GM23338 (cell line): ENCODE measurements around the gene PPFIA1. TPM values are rescaled to one million over a fixed set of nuclear protein-coding genes. Genes with fewer than 3 reads are reported as not detected.

ENCODE experiments used
- ATAC-seq: fragments of 200-7000 bp; cut with Tn5 transposase; 3 replicates; pipeline ENCODE4 v1.9.1; 2020
- DNase-seq: peaks from one replicate; pipeline ENCODE4 v3.0.0-alpha.2; 2015; ENCODE audit warnings: low spot score
- H2AFZ ChIP-seq: fragments of 200-600 bp; sonication (generic); 2 replicates; pipeline ENCODE4 v1.8.0; 2016; ENCODE audit warnings: antibody characterized with exemption, mild to moderate bottlenecking, moderate library complexity
- H3F3A ChIP-seq: fragments of 200-600 bp; sonication (generic); replicated peaks from 2 replicates; pipeline ENCODE4 v1.8.0; 2017; ENCODE audit warnings: antibody characterized with exemption, mixed run types, low read depth
- H3K27ac ChIP-seq: fragments of 200-600 bp; sonication (generic); 2 replicates; pipeline ENCODE4 v1.6.1; 2016; ENCODE audit warnings: low read depth
- H3K27me3 ChIP-seq: fragments of 200-600 bp; sonication (generic); 2 replicates; pipeline ENCODE4 v1.8.0; 2016; ENCODE audit warnings: mild to moderate bottlenecking, mixed run types, moderate library complexity; ENCODE audit not compliant: insufficient read depth
- H3K36me3 ChIP-seq: fragments of 200-600 bp; sonication (generic); 2 replicates; pipeline ENCODE4 v1.8.0; 2016; ENCODE audit warnings: mild to moderate bottlenecking; ENCODE audit not compliant: insufficient read depth
- H3K4me1 ChIP-seq: fragments of 200-600 bp; sonication (generic); 2 replicates; pipeline ENCODE4 v1.8.0; 2016; ENCODE audit warnings: mild to moderate bottlenecking, moderate library complexity; ENCODE audit not compliant: insufficient read depth
- H3K4me2 ChIP-seq: fragments of 200-600 bp; sonication (generic); 2 replicates; pipeline ENCODE4 v1.7.1; 2017; ENCODE audit warnings: mixed run types
- H3K4me3 ChIP-seq: fragments of 200-600 bp; sonication (generic); 2 replicates; pipeline ENCODE4 v1.6.1; 2016; ENCODE audit warnings: mixed run types
- H3K79me2 ChIP-seq: fragments of 200-600 bp; sonication (generic); replicated peaks from 2 replicates; pipeline ENCODE4 v1.8.0; 2017; ENCODE audit warnings: mild to moderate bottlenecking; ENCODE audit not compliant: insufficient read depth
- H3K9me2 ChIP-seq: fragments of 200-600 bp; sonication (generic); 2 replicates; pipeline ENCODE4 v1.8.0; 2017; ENCODE audit not compliant: insufficient read depth
- H4K20me1 ChIP-seq: fragments of 200-600 bp; sonication (generic); replicated peaks from 2 replicates; pipeline ENCODE4 v1.8.0; 2017; ENCODE audit warnings: mild to moderate bottlenecking; ENCODE audit not compliant: insufficient read depth
- H3K27ac Mint-ChIP-seq: 2 replicates; pipeline ENCODE4 v1.8.0; 2020; ENCODE audit warnings: inconsistent platforms, mild to moderate bottlenecking, moderate library complexity, mixed read lengths
- H3K27me3 Mint-ChIP-seq: 3 replicates; pipeline ENCODE4 v1.8.0; 2022; ENCODE audit warnings: low read depth, mild to moderate bottlenecking, moderate library complexity, mixed read lengths, inconsistent platforms; ENCODE audit not compliant: insufficient read depth, poor library complexity
- H3K36me3 Mint-ChIP-seq: 3 replicates; pipeline ENCODE4 v1.8.0; 2021; ENCODE audit warnings: low read depth, mild to moderate bottlenecking, inconsistent platforms, moderate library complexity, mixed read lengths
- H3K4me1 Mint-ChIP-seq: 3 replicates; pipeline ENCODE4 v1.8.0; 2020; ENCODE audit warnings: mild to moderate bottlenecking, inconsistent platforms, mixed read lengths
- H3K4me3 Mint-ChIP-seq: 3 replicates; pipeline ENCODE4 v1.8.0; 2021; ENCODE audit warnings: moderate library complexity, mild to moderate bottlenecking, inconsistent platforms, mixed read lengths
- H3K9me3 Mint-ChIP-seq: 3 replicates; pipeline ENCODE4 v1.8.0; 2020; ENCODE audit warnings: moderate library complexity, mild to moderate bottlenecking, inconsistent platforms, mixed read lengths
- CREB1 ChIP-seq: fragments of 250-450 bp; sonication (Bioruptor Pico); IDR thresholded peaks from 2 replicates; pipeline ENCODE4 v1.5.0; 2020; ENCODE audit warnings: low read depth, mild to moderate bottlenecking, moderate library complexity
- CTCF ChIP-seq, 2 experiments: fragments of 200-600 bp in 1 of 2; sonication (generic) in 1 of 2; conservative IDR thresholded peaks; 2 replicates each; pipeline versions ENCODE4 v1.5.1 to v1.6.1; 2016 to 2017; ENCODE audit warnings: antibody characterized with exemption in 2 of 2, low read depth in 2 of 2, mild to moderate bottlenecking in 2 of 2, moderate library complexity in 1 of 2
- ETS1 ChIP-seq: IDR thresholded peaks from 2 replicates; pipeline ENCODE4 v1.6.1; 2016; ENCODE audit warnings: antibody characterized with exemption
- EZH2 ChIP-seq: fragments of 200-600 bp; sonication (generic); IDR thresholded peaks from one replicate; pipeline ENCODE4 v1.8.0; 2017; ENCODE audit warnings: antibody characterized with exemption, mild to moderate bottlenecking, low read depth; ENCODE audit not compliant: unreplicated experiment
- EZH2phosphoT487 ChIP-seq: fragments of 200-600 bp; sonication (generic); IDR thresholded peaks from one replicate; pipeline ENCODE4 v1.8.1; 2018; ENCODE audit warnings: antibody characterized with exemption; ENCODE audit not compliant: unreplicated experiment
- JUNB ChIP-seq: IDR thresholded peaks from one replicate; pipeline ENCODE4 v1.6.1; 2016; ENCODE audit warnings: antibody characterized with exemption; ENCODE audit not compliant: unreplicated experiment
- NANOG ChIP-seq: IDR thresholded peaks from 2 replicates; pipeline ENCODE4 v1.6.1; 2016; ENCODE audit warnings: antibody characterized with exemption, borderline replicate concordance
- POLR2AphosphoS5 ChIP-seq: IDR thresholded peaks from 2 replicates; pipeline ENCODE4 v1.6.1; 2016; ENCODE audit warnings: antibody characterized with exemption, low read depth
- REST ChIP-seq: IDR thresholded peaks from one replicate; pipeline ENCODE4 v1.6.1; 2018; ENCODE audit warnings: antibody characterized with exemption; ENCODE audit not compliant: unreplicated experiment
- STAT1 ChIP-seq: IDR thresholded peaks from one replicate; pipeline ENCODE4 v1.6.1; 2016; ENCODE audit warnings: antibody characterized with exemption; ENCODE audit not compliant: unreplicated experiment
- ZNF114 ChIP-seq: fragments of 250-450 bp; sonication (Bioruptor Pico); IDR thresholded peaks from 2 replicates; pipeline ENCODE4 v1.5.0; 2020; ENCODE audit warnings: mild to moderate bottlenecking, moderate library complexity
- ZNF331 ChIP-seq: fragments of 250-450 bp; sonication (Bioruptor Pico); IDR thresholded peaks from 2 replicates; pipeline ENCODE4 v1.5.0; 2020; ENCODE audit warnings: low read depth, mild to moderate bottlenecking, moderate library complexity
- ZNF462 ChIP-seq: fragments of 250-450 bp; sonication (Bioruptor Pico); IDR thresholded peaks from 2 replicates; pipeline ENCODE4 v1.5.0; 2020; ENCODE audit warnings: mild to moderate bottlenecking, moderate library complexity
- polyA plus RNA-seq: library from polyadenylated mRNA; unstranded; fragments of >200 nt; fragmentation: Nextera tagmentation; extraction: Ambion mirVana; gene quantifications from 2 replicates; pipeline ENCODE4 v1.2.1, GENCODE V29; 2016
- total RNA-seq: library from RNA; depleted of rRNA; stranded (reverse); fragments of >200 nt; shearing (Covaris generic); gene quantifications from 2 replicates; pipeline ENCODE4 v1.2.3, GENCODE V29; 2014

PPFIA1 gene
- total and polyA plus RNA-seq, 2 experiments from 2014 or later: 41.7 to 62.0 TPM

GRCh38 chr11:70301721-70302418 lies 31.4 kb downstream of the PPFIA1 start:
- Histone ChIP-seq H3F3A (no peaks in the 10 kb centered on the region), H3K79me2 (peaks cover 88% of the 10 kb centered on the region), H3K36me3 (0 out of 2 replicates have a peak, but pooled peaks cover 5% of the 10 kb centered on the region), H3K27ac (no peak overlapping the region), H4K20me1 (peaks cover 38% of the 10 kb centered on the region), H3K27me3 (no peaks in the 10 kb centered on the region), H2AFZ (no peak overlapping the region), H3K4me3 (no peak overlapping the region), H3K4me2 (no peak overlapping the region), H3K4me1 (peaks cover 8% of the 10 kb centered on the region; the same call in 1 of the 2 replicates), H3K9me2 (no peaks in the 10 kb centered on the region)
- TF ChIP-seq ZNF331 (CRISPR knock-in tag): no peak
- no peak for TF ChIP-seq EZH2phosphoT487
- no peak for TF ChIP-seq STAT1
- TF ChIP-seq NANOG: no peak
- TF ChIP-seq CTCF (conservative IDR thresholded peaks at IDR 0.05; ENCODE audit: low read depth in 2 of 2): no peak
- TF ChIP-seq REST: no peak
- no peak for TF ChIP-seq ZNF462
- TF ChIP-seq ETS1: no peak
- TF ChIP-seq POLR2AphosphoS5: no peak
- no peak for TF ChIP-seq JUNB
- TF ChIP-seq ZNF114: no peak
- no peak for TF ChIP-seq EZH2
- no peak for TF ChIP-seq CREB1 (CRISPR knock-in tag)
- Mint-ChIP-seq H3K4me1 (peaks cover 13% of the 10 kb centered on the region), H3K4me3 (no peak overlapping the region), H3K27me3 (no peaks in the 10 kb centered on the region), H3K27ac (peak overlapping the region; percentile 82; the same call in 1 of the 2 replicates), H3K9me3 (peaks cover under 1% of the 10 kb centered on the region; the same call in 2 of the 3 replicates), H3K36me3 (peaks cover 41% of the 10 kb centered on the region)
- DNase-seq (no peak), ATAC-seq (no peak)
